GM19468 (cell line): ENCODE results near the gene LDB3.
"Not testable (repeated sequence)": the region's sequence is repeated elsewhere in the genome, so short reads cannot be mapped to it uniquely, and the experiment has no call there.

ENCODE experiments used
- ATAC-seq: cut with Tn5 transposase; IDR thresholded peaks from one replicate; pipeline ENCODE4 v1.9.1; 2021; ENCODE audit warnings: mild to moderate bottlenecking, moderate library complexity, moderate number of reproducible peaks; ENCODE audit not compliant: unreplicated experiment; ENCODE audit errors: extremely low read depth

LDB3 gene, protein sequence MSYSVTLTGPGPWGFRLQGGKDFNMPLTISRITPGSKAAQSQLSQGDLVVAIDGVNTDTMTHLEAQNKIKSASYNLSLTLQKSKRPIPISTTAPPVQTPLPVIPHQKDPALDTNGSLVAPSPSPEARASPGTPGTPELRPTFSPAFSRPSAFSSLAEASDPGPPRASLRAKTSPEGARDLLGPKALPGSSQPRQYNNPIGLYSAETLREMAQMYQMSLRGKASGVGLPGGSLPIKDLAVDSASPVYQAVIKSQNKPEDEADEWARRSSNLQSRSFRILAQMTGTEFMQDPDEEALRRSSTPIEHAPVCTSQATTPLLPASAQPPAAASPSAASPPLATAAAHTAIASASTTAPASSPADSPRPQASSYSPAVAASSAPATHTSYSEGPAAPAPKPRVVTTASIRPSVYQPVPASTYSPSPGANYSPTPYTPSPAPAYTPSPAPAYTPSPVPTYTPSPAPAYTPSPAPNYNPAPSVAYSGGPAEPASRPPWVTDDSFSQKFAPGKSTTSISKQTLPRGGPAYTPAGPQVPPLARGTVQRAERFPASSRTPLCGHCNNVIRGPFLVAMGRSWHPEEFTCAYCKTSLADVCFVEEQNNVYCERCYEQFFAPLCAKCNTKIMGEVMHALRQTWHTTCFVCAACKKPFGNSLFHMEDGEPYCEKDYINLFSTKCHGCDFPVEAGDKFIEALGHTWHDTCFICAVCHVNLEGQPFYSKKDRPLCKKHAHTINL

DNA sequence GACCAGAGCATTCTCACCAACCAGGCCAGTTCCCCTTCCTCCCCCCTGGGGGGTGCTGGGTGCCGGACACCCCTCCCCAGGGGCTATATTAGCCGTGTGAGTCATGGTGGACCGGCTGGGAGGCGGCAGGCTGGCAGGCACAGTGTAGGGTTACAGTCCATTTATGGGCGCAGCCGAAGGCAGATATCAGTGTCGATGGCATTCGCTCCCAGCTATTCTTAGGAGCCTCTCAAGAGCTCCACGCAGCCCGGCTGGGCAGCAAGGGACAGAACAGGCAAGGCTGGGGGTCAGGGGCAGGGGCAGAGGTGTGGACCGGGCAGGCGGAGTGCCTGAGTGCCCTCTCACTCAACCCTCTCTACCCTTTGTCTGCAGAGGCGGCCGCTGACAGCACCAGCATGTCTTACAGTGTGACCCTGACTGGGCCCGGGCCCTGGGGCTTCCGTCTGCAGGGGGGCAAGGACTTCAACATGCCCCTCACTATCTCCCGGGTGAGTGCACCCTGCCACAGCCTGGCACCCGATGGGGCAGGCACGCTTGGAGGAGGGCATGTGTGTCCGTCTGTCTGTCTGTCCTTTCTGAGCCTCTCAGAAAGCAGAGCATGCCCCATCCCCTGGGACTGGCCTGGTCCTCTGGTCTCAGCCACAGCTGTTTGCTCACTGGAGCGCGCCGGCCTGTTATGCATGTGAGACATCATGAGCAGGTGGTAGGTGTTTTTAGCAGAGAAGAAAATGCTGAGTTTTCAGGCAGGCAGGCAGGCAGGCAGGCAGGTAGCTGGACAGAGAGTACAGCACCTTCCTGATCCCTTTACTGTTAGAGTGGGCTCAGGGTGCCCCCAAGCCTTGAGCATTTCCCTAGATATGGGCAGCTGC is at the start of gene LDB3:
LDB3 (plus strand) TSS at position 215 of the 869 bp plus-strand sequence; CDS start at position 396, 181 bp downstream.
- ATAC-seq, result no peak

DNA sequence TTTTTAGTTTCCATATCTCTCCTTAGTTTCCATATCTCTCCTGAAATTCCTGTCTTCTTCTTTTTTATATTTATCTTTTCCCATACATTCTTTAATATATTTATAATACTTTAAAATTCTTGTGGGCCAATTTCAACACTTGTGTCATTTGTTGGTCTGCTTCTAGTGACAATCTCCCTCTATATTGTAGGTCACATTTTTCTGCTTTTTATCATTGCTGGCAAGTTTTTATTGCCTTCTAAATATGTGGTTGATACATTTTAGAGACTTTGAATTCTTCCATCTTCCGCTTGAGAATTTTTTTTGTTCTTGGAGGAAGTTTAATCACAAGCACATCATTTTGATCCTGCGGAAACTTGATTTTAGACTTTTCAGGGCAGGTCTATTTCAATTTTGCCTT is 40.0 kb upstream of the LDB3 start:
- ATAC-seq, result no peak

DNA sequence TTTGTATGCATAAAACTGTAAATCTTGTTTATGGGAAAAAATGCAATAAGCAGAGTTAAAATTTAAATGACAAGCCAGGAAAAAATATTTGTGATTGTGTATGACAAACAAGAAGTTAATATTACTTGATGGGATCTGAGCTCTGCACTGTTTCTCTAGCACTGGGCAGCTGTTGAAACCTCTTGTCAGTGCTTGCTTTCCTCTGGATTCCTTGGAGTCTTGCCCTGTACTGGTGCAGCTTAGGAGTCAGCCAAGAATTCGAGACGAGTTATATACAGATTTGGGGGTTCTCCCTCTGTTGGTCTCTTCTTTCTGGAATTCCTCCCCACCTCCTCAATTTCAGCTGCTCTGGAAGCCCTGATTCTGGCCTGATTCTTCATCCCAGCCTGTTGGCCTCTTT is 38.2 kb upstream of the LDB3 start:
- ATAC-seq, result no peak

DNA sequence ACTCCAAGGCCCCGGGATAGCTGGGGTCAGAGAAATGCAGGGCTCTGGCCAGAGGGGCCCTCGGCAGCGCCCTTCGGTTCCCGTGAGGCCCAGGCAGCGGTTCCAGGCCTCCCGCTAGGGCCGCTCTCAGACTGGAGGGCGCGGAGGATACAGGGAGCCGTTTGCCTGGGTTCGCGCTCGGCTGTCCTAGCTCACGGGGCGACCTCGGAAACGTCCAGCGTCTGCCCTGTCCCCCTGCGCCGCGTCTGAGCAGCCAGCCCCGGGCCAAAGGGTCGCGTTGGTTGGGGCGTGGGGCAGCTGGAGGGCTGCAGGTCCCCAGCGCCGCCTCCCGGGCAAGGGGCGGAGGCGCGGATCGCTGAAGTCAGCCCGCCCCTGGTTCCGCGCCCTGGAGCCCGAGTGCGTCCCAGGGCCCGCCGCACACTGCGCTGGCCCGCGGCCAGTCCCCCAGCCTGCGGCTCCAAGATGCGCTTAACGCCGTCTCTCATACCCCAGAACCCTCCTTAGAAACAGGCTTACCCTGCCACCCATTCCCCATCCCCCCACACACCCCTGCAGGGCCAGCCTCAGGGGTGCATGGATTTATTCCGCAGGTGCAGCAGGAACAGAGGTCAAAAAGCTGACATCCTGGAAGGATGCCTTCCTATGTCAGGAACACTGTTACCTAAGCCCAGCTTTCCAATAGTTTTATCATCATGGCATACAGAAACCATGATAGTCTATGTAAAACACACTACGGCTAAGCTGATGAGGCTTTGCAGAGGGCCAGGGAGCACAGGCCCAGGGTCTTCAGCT is 36.1 kb upstream of the LDB3 start:
- no peak for ATAC-seq

DNA sequence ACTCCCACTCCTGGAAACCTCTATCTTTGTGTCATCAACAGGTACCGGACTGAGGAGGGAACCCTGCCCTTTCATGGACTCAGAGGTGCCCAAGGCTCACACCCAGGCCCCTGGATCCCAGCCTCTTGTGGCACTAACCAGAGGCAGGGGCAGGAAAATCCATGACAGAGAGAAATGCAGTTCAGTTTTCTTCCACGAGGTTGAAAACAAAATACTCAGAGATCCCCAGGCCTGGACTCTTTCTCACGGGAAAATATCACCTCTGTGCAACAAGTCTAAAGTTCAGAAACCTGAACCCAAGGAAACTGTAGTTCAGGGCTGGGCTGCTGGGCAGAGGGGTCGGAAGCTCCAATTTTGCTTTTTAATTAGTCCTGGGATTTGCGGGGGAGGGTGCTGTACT is 35.4 kb upstream of the LDB3 start:
- no peak for ATAC-seq

DNA sequence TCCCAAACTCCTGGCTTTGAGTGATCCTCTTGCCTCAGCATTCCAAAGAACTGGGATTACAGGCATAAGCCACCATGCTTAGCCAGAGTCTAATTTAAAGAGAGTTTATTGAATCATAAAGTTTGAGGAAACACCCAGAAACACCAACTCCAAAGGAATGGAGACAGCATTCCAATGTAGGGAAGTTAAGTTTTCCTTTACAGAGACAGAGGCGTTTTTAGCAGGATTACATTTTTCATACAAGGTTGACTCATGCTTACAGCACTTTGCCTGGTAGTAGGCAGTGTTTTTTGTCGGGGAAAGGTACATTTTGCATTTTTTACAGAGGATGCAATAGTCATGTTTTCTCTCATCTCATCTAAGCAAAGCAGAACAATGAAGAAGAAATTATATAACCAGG is 32.9 kb upstream of the LDB3 start:
- ATAC-seq, result no peak

DNA sequence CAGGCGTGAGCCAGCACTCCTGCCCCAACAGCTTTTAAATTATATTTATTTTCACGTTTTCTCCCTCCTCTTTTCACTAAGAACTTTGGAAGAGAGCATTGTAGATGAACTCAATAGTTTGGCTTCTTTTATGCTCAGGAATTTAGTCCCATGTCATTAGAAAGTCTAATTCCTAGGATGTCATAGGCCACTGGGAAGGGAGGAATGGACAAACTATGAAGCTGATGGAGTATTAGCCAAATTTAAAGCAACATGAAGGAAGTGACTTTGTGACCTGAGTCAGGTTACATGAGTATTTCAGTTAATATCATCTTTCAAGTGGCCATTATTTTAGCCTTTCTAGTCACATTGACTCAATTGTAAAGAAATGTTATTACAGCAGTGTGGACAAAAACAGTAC is 32.0 kb upstream of the LDB3 start:
- no peak for ATAC-seq

DNA sequence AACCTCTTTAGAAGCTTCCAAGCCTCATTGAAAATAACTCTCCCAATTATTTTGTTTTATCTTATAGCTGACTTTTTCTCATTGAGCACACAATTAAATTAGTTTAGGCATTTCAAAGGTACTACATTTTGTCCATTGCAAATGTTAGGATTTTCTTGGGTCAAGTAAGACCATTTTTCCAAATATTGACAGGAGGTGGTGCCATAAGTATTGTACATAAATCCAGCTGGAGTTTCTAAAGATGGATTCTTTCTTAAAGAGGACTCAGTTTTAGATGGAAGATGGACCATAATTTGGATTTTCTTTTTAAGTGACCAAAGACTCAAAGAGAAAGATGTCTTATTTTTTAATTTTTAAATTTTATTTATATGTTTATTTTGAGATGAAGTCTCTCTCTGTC is 26.3 kb upstream of the LDB3 start:
- no peak for ATAC-seq

DNA sequence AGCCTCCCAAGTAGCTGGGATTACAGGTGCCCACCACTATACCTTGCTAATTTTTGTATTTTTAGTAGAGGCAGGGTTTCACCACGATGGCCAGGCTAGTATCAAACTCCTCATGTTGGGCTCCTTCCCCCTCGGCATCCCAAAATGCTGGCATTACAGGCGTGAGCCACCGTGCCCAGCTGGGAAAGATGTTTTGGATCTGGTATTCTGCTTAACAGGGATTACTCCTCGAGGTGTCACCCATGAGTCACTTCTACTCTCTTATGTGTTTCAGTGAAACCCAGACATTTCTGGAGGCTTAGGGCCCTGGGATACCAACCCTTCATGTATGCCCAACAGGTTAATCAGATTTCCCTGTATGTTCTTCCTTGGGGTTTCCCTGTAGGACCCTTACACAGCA is 25.8 kb upstream of the LDB3 start:
- no peak for ATAC-seq

DNA sequence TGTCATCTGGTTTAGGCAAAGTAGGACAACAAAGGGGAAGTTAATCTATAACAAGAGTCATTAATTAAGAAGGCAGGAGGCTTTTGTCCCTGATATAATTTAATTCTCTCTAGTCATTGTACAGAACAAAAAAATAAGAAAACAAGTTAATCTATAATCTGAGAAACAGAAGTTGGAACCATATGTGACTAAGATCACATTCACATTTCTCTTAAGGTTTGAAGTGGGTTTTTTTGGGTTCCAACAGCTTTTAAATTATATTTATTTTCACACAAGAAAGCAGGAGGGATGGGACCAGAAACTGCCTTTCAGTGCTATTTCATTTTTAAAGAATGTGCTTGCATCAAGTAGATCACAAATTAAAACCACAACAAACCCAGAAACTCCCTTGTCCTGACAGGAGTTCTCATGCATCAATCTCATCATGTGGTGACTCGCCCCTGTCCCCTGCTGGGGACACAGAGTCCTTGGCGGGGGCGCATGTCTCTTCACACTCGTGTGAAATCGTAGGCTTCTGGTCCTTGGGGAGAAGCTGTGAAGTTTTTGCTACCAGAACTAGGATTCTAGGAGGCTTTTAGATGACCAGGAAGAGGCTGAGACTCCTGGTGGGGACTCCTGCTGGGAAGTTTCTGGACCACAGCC is 24.0 kb upstream of the LDB3 start:
- ATAC-seq, result no peak

DNA sequence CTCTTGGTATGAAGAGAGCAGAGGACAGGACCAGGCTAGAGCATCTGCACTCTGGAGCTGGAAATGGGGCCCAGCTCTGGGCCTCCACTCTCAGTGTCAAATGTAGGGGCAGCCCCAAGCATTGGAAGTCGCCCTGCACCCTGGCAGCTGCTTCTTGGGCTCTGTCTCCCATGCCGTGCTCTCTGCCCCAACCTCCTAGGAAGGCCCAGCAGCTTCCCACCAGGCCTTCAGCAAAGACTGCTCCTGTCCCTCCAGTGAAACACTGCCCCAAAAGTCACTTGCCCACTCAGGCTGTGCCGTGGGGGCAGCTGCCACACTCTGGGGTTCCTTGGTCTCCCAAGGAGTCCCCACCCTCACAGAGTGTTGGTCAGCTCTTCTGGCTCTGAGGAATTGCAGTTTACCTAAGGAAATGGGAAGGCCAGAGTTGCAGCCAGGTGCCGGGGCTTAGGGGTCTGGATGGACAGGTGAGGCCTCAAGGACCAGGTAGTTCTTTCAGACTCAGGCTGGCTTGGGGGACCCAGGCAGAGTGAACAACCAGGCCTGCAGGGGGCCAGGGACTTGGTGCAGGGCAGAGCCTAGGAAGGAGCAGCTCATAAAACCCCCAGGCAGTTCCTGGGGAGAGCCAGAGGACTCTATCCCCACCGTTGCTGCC is 23.4 kb upstream of the LDB3 start:
- no peak for ATAC-seq

DNA sequence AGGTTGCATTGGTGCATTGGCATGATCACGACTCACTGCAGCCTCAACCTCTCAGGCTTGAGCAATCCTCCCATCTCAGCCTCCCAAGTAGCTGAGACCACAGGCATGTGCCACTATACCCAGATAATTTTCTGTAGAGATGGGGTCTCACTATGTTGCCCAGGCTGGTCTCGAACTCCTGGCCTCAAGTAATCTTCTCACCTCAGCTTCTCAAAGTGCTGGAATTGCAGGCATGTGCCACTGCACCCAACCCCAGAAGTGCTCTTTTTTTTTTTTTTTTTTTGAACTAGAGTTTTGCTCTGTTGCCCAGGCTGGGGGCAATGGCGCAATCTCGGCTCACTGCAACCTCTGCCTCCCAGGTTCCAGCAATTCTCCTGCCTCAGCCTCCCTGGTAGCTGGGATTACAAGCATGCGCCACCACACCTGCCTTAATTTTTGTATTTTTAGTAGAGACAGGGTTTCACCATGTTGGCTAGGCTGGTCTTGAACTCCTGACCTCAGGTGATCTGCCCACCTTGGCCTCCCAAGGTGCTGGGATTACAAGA is 22.6 kb upstream of the LDB3 start:
- not testable (repeated sequence) for ATAC-seq

DNA sequence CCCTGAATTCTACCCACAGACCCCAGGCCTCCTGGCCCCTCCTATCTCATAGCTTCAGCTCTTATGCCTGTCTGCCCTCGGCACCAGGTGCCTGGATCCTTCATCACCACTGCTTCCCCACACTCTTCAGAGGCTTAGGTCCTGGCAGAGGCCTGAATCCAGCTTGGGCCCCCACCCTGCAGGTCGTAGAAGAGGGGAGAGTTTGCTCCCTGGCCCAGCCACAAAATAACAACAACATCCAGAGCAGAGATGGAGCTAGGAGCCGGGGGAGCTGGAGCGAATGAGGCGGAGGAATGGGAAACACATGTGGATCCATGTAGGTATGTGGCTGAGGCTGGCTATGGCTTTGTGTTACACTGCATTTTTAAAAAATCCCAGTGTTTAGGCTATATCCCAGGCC is 21.8 kb upstream of the LDB3 start:
- no peak for ATAC-seq

DNA sequence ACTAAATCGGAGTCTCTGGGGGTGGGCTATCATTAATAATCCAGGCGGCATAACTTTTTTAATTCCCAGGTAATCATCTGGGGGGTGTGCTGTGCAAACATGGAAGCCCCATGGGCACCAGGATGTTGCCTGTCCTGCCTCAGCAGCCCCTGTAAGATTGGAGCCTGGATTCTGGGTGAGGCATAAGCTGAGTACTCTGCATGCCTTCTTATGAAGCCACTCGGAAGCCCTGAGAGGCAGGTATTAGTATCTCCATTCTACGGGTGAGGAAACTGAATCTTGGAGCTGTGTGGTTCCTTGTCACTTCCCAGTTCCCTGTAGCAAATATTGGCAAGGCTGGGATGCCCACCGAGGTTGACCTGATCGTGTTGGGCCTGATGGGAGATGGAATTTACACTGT is 21.4 kb upstream of the LDB3 start:
- ATAC-seq, result no peak

DNA sequence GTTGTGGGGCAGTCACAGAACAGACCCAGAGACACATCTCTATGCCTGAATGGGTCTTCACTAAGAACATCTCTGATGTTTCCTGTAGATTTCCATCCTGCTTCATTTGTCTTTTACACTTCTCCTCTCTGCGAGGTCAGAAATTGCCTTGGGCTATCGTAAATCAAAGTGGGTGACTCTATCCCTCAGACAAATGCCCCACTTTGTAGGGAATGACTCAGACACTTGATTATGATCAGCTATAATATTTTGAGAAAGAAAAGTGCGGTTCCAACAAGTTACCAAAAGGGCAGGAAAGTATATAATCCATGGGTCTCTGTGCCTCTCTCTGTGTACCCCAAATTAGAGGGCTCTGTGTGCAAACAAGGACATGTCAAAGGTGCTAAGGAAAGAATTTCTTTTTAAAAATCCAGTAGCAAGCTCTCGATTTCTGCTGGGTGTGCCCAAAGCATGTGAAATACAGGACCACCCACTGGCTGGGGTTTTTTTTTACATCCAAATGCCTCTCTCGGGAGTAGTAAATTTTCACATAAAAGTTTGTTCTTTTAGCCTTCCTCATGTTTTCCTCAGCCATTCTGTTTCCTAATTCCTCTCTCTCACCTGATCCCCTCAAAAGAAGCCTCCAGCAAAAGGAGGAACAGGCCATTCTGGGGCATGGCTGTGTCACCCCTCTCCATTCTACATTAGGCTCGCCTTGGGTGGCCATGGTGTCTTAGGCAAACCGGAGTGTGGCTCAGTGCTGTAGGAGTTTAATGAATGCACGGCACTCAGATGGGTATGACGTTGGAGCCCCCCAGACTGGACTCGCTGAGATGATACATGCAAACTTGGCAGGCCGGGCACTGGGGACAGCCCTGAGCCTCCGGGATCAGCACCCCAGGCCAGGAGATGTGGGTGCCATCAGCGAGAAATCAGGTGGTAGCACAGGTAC is 20.3 kb upstream of the LDB3 start:
- no peak for ATAC-seq

DNA sequence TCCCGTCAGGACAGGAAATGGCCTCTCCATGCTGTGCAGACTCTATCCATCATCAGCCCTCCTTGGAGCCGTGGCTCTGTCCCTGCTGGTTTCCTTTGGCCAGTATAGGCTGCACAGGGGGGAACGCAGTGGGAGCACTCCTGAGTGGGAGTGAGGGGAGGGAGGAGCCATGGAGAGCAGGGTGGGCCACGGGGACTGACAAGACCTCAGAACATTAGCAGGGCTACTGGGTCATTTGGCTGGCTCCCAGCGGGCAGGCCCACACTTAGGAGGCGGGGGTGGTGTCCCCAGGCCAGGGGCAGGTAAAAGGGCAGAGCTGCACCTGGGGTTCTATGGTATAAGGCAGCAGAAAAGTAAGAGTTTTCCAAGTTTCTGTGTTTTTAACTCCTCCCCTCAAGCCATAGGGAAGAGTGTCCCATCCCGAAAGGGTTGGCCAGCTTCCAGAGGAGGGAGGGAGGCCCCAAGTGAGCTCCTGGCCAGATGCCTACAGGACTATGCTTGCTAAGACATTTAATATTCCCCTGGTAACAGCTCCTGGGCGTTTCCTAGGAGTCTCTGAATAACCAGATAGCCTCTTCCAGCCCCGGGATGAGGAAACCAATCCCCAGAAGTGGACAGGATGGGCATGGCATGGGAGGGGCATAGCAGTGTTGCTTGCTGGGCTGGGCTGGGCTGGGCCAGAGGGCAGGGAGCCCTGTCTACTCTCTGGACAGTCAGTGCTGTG is 19.4 kb upstream of the LDB3 start:
- ATAC-seq, result no peak
